ENCODE data around the gene LGR4.
"Not testable (repeated sequence)": the region's sequence is repeated elsewhere in the genome, so short reads cannot be mapped to it uniquely, and the experiment has no call there.

The LGR4 gene

GRCh38 chr11:27352781-27353180, 119.8 kb downstream of the LGR4 start:
- no peak for DNase-seq (ENCODE audit: low read depth in 3 of 3)

GRCh38 chr11:27350511-27350910, 122.1 kb downstream of the LGR4 start:
- DNase-seq (ENCODE audit: low read depth in 3 of 3) = no peak

- DNase-seq (ENCODE audit: low read depth in 3 of 3) = no peak
These were observed 122.7 kb downstream of the LGR4 start for GRCh38 chr11:27349919-27350318.

GRCh38 chr11:27348340-27348873, 124.2 kb downstream of the LGR4 start:
- no peak for DNase-seq (ENCODE audit: low read depth in 3 of 3)

GRCh38 chr11:27347359-27348339, 124.9 kb downstream of the LGR4 start:
- no peak for DNase-seq (ENCODE audit: low read depth in 3 of 3)

GRCh38 chr11:27339941-27340340, 132.6 kb downstream of the LGR4 start:
- DNase-seq (ENCODE audit: low read depth in 3 of 3) = no peak

- DNase-seq (ENCODE audit: low read depth in 3 of 3) = not testable (repeated sequence)
These were observed 137.8 kb downstream of the LGR4 start for GRCh38 chr11:27334764-27335163.

GRCh38 chr11:27331981-27332380, 140.6 kb downstream of the LGR4 start:
- DNase-seq (ENCODE audit: low read depth in 3 of 3) = no peak

- no peak for DNase-seq (ENCODE audit: low read depth in 3 of 3)
These were observed 141.8 kb downstream of the LGR4 start for GRCh38 chr11:27330633-27331270.

GRCh38 chr11:27329867-27330632, 142.5 kb downstream of the LGR4 start:
- no peak for DNase-seq (ENCODE audit: low read depth in 3 of 3)

- no peak for DNase-seq (ENCODE audit: low read depth in 3 of 3)
These were observed 144.0 kb downstream of the LGR4 start for GRCh38 chr11:27328614-27329013.

GRCh38 chr11:27327064-27327463, 145.5 kb downstream of the LGR4 start:
- not testable (repeated sequence) for DNase-seq (ENCODE audit: low read depth in 3 of 3)

- DNase-seq (ENCODE audit: low read depth in 3 of 3) = not testable (repeated sequence)
These were observed 150.4 kb downstream of the LGR4 start for GRCh38 chr11:27322196-27322595.

- not testable (repeated sequence) for DNase-seq (ENCODE audit: low read depth in 3 of 3)
These were observed 151.2 kb downstream of the LGR4 start for GRCh38 chr11:27321340-27321739.

GRCh38 chr11:27319072-27319471, 153.5 kb downstream of the LGR4 start:
- DNase-seq (ENCODE audit: low read depth in 3 of 3) = peak in 1 of 3 donors; percentile 5

- no peak for DNase-seq (ENCODE audit: low read depth in 3 of 3)
These were observed 154.8 kb downstream of the LGR4 start for GRCh38 chr11:27317751-27318150.
